Endodermal cell (in vitro differentiated cells): Measurements from ENCODE around the gene SETD4. TPM values are rescaled to one million over a fixed set of nuclear protein-coding genes. Genes with fewer than 3 reads are reported as not detected.

ENCODE experiments used
- DNase-seq: peaks from one replicate; pipeline ENCODE4 v3.0.0-alpha.2; 2017
- H3K27ac ChIP-seq: 2 replicates; pipeline ENCODE4 v1.5.1; 2013; ENCODE audit warnings: mild to moderate bottlenecking, low read depth, low read length, moderate library complexity
- H3K27me3 ChIP-seq: 2 replicates; pipeline ENCODE4 v1.6.1; 2013; ENCODE audit warnings: mild to moderate bottlenecking, low read length, moderate library complexity; ENCODE audit not compliant: insufficient read depth, control insufficient read depth, poor library complexity, severe bottlenecking
- H3K36me3 ChIP-seq: 2 replicates; pipeline ENCODE4 v1.7.0; 2013; ENCODE audit warnings: mild to moderate bottlenecking, low read length, moderate library complexity; ENCODE audit not compliant: control insufficient read depth, insufficient read depth
- H3K4me1 ChIP-seq: one replicate; pipeline ENCODE4 v1.7.0; 2013; ENCODE audit warnings: low read length; ENCODE audit not compliant: control insufficient read depth, insufficient read depth
- H3K4me3 ChIP-seq: 2 replicates; pipeline ENCODE4 v1.5.1; 2013; ENCODE audit warnings: mild to moderate bottlenecking, low read length, moderate library complexity
- H3K9ac ChIP-seq: 2 replicates; pipeline ENCODE4 v1.6.1; 2013; ENCODE audit warnings: mild to moderate bottlenecking, low read length, moderate library complexity; ENCODE audit not compliant: poor library complexity, severe bottlenecking; ENCODE audit errors: extremely low read depth
- H3K9me3 ChIP-seq: 2 replicates; pipeline ENCODE4 v1.6.1; 2013; ENCODE audit warnings: mild to moderate bottlenecking, low read length, moderate library complexity; ENCODE audit not compliant: control insufficient read depth
- H3K27ac Mint-ChIP-seq: 2 replicates; pipeline ENCODE4 v1.8.0; 2020; ENCODE audit warnings: mixed read lengths
- H3K27me3 Mint-ChIP-seq: 2 replicates; pipeline ENCODE4 v1.8.0; 2021; ENCODE audit warnings: mild to moderate bottlenecking, mixed read lengths; ENCODE audit not compliant: insufficient read depth
- H3K36me3 Mint-ChIP-seq: 2 replicates; pipeline ENCODE4 v1.8.0; 2020; ENCODE audit warnings: low read depth, mixed read lengths
- H3K4me1 Mint-ChIP-seq: 2 replicates; pipeline ENCODE4 v1.8.0; 2020; ENCODE audit warnings: mixed read lengths
- H3K4me3 Mint-ChIP-seq: 2 replicates; pipeline ENCODE4 v1.8.0; 2020; ENCODE audit warnings: mild to moderate bottlenecking, moderate library complexity, mixed read lengths
- H3K9me3 Mint-ChIP-seq: 2 replicates; pipeline ENCODE4 v1.8.0; 2020; ENCODE audit warnings: mild to moderate bottlenecking, mixed read lengths
- CTCF ChIP-seq: fragments of 200-600 bp; sonication (generic); conservative IDR thresholded peaks from 2 replicates; pipeline ENCODE4 v1.5.0; 2021; ENCODE audit warnings: antibody characterized with exemption, mild to moderate bottlenecking
- WGBS, 2 experiments: methylation state at CpG; one replicate each; pipeline versions ENCODE4 v1.1.5 to v1.1.7; 2013; ENCODE audit warnings: missing lambda C conversion rate in 2 of 2, mixed read lengths in 1 of 2; ENCODE audit not compliant: insufficient coverage in 1 of 2, insufficient read length in 1 of 2; 5-methylcytosine and 5-hydroxymethylcytosine counted together
- total RNA-seq, 2 donors: library from RNA; stranded (reverse); fragmentation: NEBNext Ultra II Directional in 1 of 2; extraction: Animal tissue kit (Norgen Biotek cat#: 25700) in 1 of 2; gene quantifications; 2 replicates in 1 of 2; 3 replicates in 1 of 2; pipeline ENCODE4 v1.2.1, GENCODE V29; 2021

The SETD4 gene
- total RNA-seq, 2 donors from 2014 or later, result 27.8 to 31.9 TPM

- TF ChIP-seq CTCF, result no peak
- H3K4me1 Mint-ChIP-seq, result no peaks in the 10 kb centered on the region
- DNase-seq, result no peak
- no peak overlapping the region for H3K4me3 Mint-ChIP-seq
- no peaks in the 10 kb centered on the region for H3K27me3 ChIP-seq
- peaks cover 19% of the 10 kb centered on the region for H3K27me3 Mint-ChIP-seq
- H3K36me3 Mint-ChIP-seq, result no peaks in the 10 kb centered on the region
- H3K36me3 ChIP-seq, result no peaks in the 10 kb centered on the region
- H3K27ac Mint-ChIP-seq, result no peak overlapping the region
- no peak overlapping the region for H3K4me3 ChIP-seq
- H3K27ac ChIP-seq, result no peak overlapping the region
- H3K9me3 Mint-ChIP-seq, result peaks cover 16% of the 10 kb centered on the region
- H3K4me1 ChIP-seq, result no peaks in the 10 kb centered on the region
- no peak overlapping the region for H3K9ac ChIP-seq
- H3K9me3 ChIP-seq, result no peaks in the 10 kb centered on the region
- 93 to 95% methylated on average over 9 to 13 of the region's 17 CpGs for WGBS, 2 experiments
These were observed 55.3 kb downstream of the SETD4 start for GRCh38 chr21:36005018-36005417.

GRCh38 chr21:36004441-36004840, 55.9 kb downstream of the SETD4 start:
- WGBS, 2 experiments, result 90% methylated on average over 5 of the region's 13 CpGs; no CpG with 5 or more reads in 1 of the 2 experiments
- no peaks in the 10 kb centered on the region for H3K4me1 Mint-ChIP-seq
- no peak overlapping the region for H3K27ac Mint-ChIP-seq
- no peaks in the 10 kb centered on the region for H3K4me1 ChIP-seq
- H3K27me3 Mint-ChIP-seq, result peaks cover 23% of the 10 kb centered on the region
- no peak for DNase-seq
- H3K27ac ChIP-seq, result no peak overlapping the region
- H3K27me3 ChIP-seq, result no peaks in the 10 kb centered on the region
- H3K9me3 ChIP-seq, result no peaks in the 10 kb centered on the region
- H3K9me3 Mint-ChIP-seq, result peaks cover 16% of the 10 kb centered on the region
- no peak overlapping the region for H3K4me3 ChIP-seq
- no peaks in the 10 kb centered on the region for H3K36me3 ChIP-seq
- H3K36me3 Mint-ChIP-seq, result no peaks in the 10 kb centered on the region
- H3K4me3 Mint-ChIP-seq, result no peak overlapping the region
- no peak overlapping the region for H3K9ac ChIP-seq
- no peak for TF ChIP-seq CTCF

- Histone ChIP-seq H3K27ac (no peak overlapping the region), H3K9ac (no peak overlapping the region), H3K4me3 (no peak overlapping the region), H3K4me1 (no peaks in the 10 kb centered on the region), H3K36me3 (no peaks in the 10 kb centered on the region), H3K27me3 (no peaks in the 10 kb centered on the region), H3K9me3 (no peaks in the 10 kb centered on the region)
- Mint-ChIP-seq H3K4me3 (no peak overlapping the region), H3K36me3 (no peaks in the 10 kb centered on the region), H3K4me1 (no peaks in the 10 kb centered on the region), H3K27ac (no peak overlapping the region), H3K27me3 (peaks cover 29% of the 10 kb centered on the region), H3K9me3 (peaks cover 16% of the 10 kb centered on the region)
- DNase-seq, result no peak
- no peak for TF ChIP-seq CTCF
- WGBS, 2 experiments, result 90 to 92% methylated on average over 8 to 10 of the region's 11 CpGs
These were observed 56.5 kb downstream of the SETD4 start for GRCh38 chr21:36003776-36004175.
